ENCODE results near the gene DENND4A. TPM values are rescaled to one million over a fixed set of nuclear protein-coding genes. Genes with fewer than 3 reads are reported as not detected.
"Not testable (repeated sequence)": the region's sequence is repeated elsewhere in the genome, so short reads cannot be mapped to it uniquely, and the experiment has no call there.

The DENND4A gene
- total and polyA plus RNA-seq, 10 of the 15 experiments (the other 5 are each of a cell fraction or from before 2014, with no cell fraction given): 14.2 to 81.8 (median 34.1) TPM

- no peak for TF ChIP-seq PAX8 (IDR thresholded peaks at IDR 0.05)
- peak; percentile 98; the same call in 1 of the 2 replicates for TF ChIP-seq BACH1 (IDR thresholded peaks at IDR 0.05; ENCODE audit: borderline replicate concordance)
Measured at GRCh38 chr15:65818927-65819562, 27.0 kb upstream of the DENND4A start (continued).

GRCh38 chr15:65816441-65816840, 24.3 kb upstream of the DENND4A start:
- no peak for TF ChIP-seq FOXK2 (IDR thresholded peaks at IDR 0.05)
- 0 out of 4 replicates have a peak, but pooled peaks of 1 of the 2 experiments have one; percentile 14 for TF ChIP-seq IKZF2 (IDR thresholded peaks at IDR 0.05)
- no peak for TF ChIP-seq RAD51 (IDR thresholded peaks at IDR 0.05)
- TF ChIP-seq REST (IDR thresholded peaks at IDR 0.05; ENCODE audit: low read depth, low read length): no peak
- TF ChIP-seq RUNX3 (IDR thresholded peaks at IDR 0.05; ENCODE audit: low read length): peak; percentile 8; the same call in 1 of the 2 replicates
- no peak for TF ChIP-seq ZNF217 (IDR thresholded peaks at IDR 0.05)
- no peak for TF ChIP-seq STAT1 (conservative IDR thresholded peaks at IDR 0.05)
- no peak overlapping the region for H3K27ac ChIP-seq (ENCODE audit: control insufficient read depth, insufficient read depth)
- ATAC-seq: no peak
- intact Hi-C loops (cut with micrococcal nuclease; ENCODE audit: unreplicated experiment) (no loop called here), in situ Hi-C loops (cut with MboI) (no loop called here)
- ChIA-PET POLR2A (interaction anchor here (0.7 to 16.0 kb wide), 6 partner anchors 10 to 329 kb away, joined by 3 to 260 read pairs (median 4); partner anchors contain the start of gene DENND4A), SMC1A (ENCODE audit: uncharacterized antibody, unreplicated experiment) (interaction anchor here (0.6 to 18.4 kb wide), 8 partner anchors 15 to 180 kb away, joined by 3 to 488 read pairs (median 4); partner anchors contain the start of gene DENND4A), CTCF (interaction anchor here (0.6 to 11.8 kb wide), 7 partner anchors 18 to 71 kb away, joined by 3 to 155 read pairs (median 4); partner anchors contain the start of gene DENND4A), RAD21 (ENCODE audit: unreplicated experiment) (interaction anchor here (0.6 to 15.7 kb wide), 3 partner anchors 10 to 22 kb away, joined by 3 to 344 read pairs (median 3); partner anchors contain the start of gene DENND4A)
- H3K79me2 ChIP-seq (ENCODE audit: control insufficient read depth, insufficient read depth, low read length): no peaks in the 10 kb centered on the region
- BruUV-seq (replicated peaks): no TSS peak
- DNase-seq (ENCODE audit: low read depth, low spot score): no peak
- no peaks in the 10 kb centered on the region for H3K27me3 ChIP-seq (replicated peaks in 1 of 2; ENCODE audit: control insufficient read depth in 2 of 2, insufficient read depth in 2 of 2, low read length in 1 of 2)
- H3K9ac ChIP-seq (ENCODE audit: control insufficient read depth, insufficient read depth, low read length): no peak overlapping the region
- FAIRE-seq: no peak
- H3K4me1 ChIP-seq (ENCODE audit: control insufficient read depth, insufficient read depth, low read length): peaks cover 49% of the 10 kb centered on the region
- H3K4me2 ChIP-seq (ENCODE audit: control insufficient read depth, insufficient read depth): no peak overlapping the region
- H2AFZ ChIP-seq (ENCODE audit: control insufficient read depth, low read depth, low read length): no peak overlapping the region
- WGBS (ENCODE audit: insufficient coverage, insufficient replicate concordance, low lambda C conversion rate, missing lambda C conversion rate): 42% methylated on average over 3 of the region's 3 CpGs
- H3K36me3 ChIP-seq (ENCODE audit: control insufficient read depth in 2 of 2, insufficient read depth in 2 of 2, low read length in 1 of 2): no peaks in the 10 kb centered on the region
- H3K4me3 ChIP-seq: no peak overlapping the region
- H3K9me3 ChIP-seq (replicated peaks; ENCODE audit: control insufficient read depth, insufficient read depth, low read length): peaks cover 3% of the 10 kb centered on the region; the same call in 2 of the 3 replicates
- H4K20me1 ChIP-seq (ENCODE audit: control insufficient read depth, insufficient read depth): no peaks in the 10 kb centered on the region

GRCh38 chr15:65816008-65816407, 23.9 kb upstream of the DENND4A start:
- H3K4me3 ChIP-seq; H3K36me3 ChIP-seq (ENCODE audit: control insufficient read depth in 2 of 2, insufficient read depth in 2 of 2, low read length in 1 of 2); H2AFZ ChIP-seq (ENCODE audit: control insufficient read depth, low read depth, low read length); H3K79me2 ChIP-seq (ENCODE audit: control insufficient read depth, insufficient read depth, low read length); ATAC-seq; in situ Hi-C loops (cut with MboI); H3K27me3 ChIP-seq (replicated peaks in 1 of 2; ENCODE audit: control insufficient read depth in 2 of 2, insufficient read depth in 2 of 2, low read length in 1 of 2); intact Hi-C loops (cut with micrococcal nuclease; ENCODE audit: unreplicated experiment); H4K20me1 ChIP-seq (ENCODE audit: control insufficient read depth, insufficient read depth); H3K4me2 ChIP-seq (ENCODE audit: control insufficient read depth, insufficient read depth); H3K9me3 ChIP-seq (replicated peaks; ENCODE audit: control insufficient read depth, insufficient read depth, low read length); H3K27ac ChIP-seq (ENCODE audit: control insufficient read depth, insufficient read depth); BruUV-seq (replicated peaks); H3K9ac ChIP-seq (ENCODE audit: control insufficient read depth, insufficient read depth, low read length); FAIRE-seq; DNase-seq (ENCODE audit: low read depth, low spot score): not testable (repeated sequence)
- CTCF ChIA-PET: interaction anchor here (0.6 to 1.2 kb wide), 4 partner anchors 17 to 71 kb away, joined by 3 to 4 read pairs (median 3); no protein-coding TSS in a partner anchor
- RAD21 ChIA-PET (ENCODE audit: unreplicated experiment): interaction anchor here (0.6 to 15.7 kb wide), 4 partner anchors 11 to 88 kb away, joined by 3 to 344 read pairs (median 4); partner anchors contain the start of gene DENND4A
- 78% methylated on average over 4 of the region's 4 CpGs for WGBS (ENCODE audit: insufficient coverage, insufficient replicate concordance, low lambda C conversion rate, missing lambda C conversion rate)
- POLR2A ChIA-PET: interaction anchor here (0.6 to 16.0 kb wide), 9 partner anchors 10 to 330 kb away, joined by 3 to 260 read pairs (median 4); partner anchors contain the start of gene DENND4A
- peaks cover 45% of the 10 kb centered on the region for H3K4me1 ChIP-seq (ENCODE audit: control insufficient read depth, insufficient read depth, low read length)
- SMC1A ChIA-PET (ENCODE audit: uncharacterized antibody, unreplicated experiment): interaction anchor here (0.6 to 18.4 kb wide), 8 partner anchors 8 to 179 kb away, joined by 3 to 488 read pairs (median 4); partner anchors contain the start of gene DENND4A

All from GM12878 (cell line).